PC-3 (cell line): ENCODE results near the gene FBXO42. TPM values are rescaled to one million over a fixed set of nuclear protein-coding genes. Genes with fewer than 3 reads are reported as not detected.
"Not testable (repeated sequence)": the region's sequence is repeated elsewhere in the genome, so short reads cannot be mapped to it uniquely, and the experiment has no call there.

Source experiments
- ATAC-seq: fragments of 200-7000 bp; cut with Tn5 transposase; 2 replicates; pipeline ENCODE4 v1.9.1; 2020; ENCODE audit warnings: mild to moderate bottlenecking, moderate library complexity
- BruUV-seq: library from RNA; stranded (reverse); fragments of 400-500 nt; replicated peaks from 2 replicates; lab custom pipeline; 2021; lab: Mats Ljungman, UMichigan
- CTCF ChIA-PET: fragments of 300-600 bp; sonication (Branson Sonifier 250); formaldehyde crosslinking; loops from one replicate; lab custom pipeline; 2022; ENCODE audit warnings: antibody characterized with exemption; lab: Charles Lee
- POLR2A ChIA-PET: fragments of 300-600 bp; sonication (Branson Sonifier 250); formaldehyde crosslinking; loops from one replicate; lab custom pipeline; 2022; ENCODE audit warnings: antibody characterized with exemption; ENCODE audit not compliant: unreplicated experiment; lab: Charles Lee
- DNase-seq: peaks from one replicate; pipeline ENCODE4 v3.0.0-alpha.2; 2015
- H2AFZ ChIP-seq: fragments of 300-600 bp; sonication (generic); 2 replicates; pipeline ENCODE4 v1.6.0; 2016; ENCODE audit warnings: antibody characterized with exemption, low read length
- H3F3A ChIP-seq: fragments of 300-600 bp; sonication (generic); one replicate; pipeline ENCODE4 v1.6.0; 2017; ENCODE audit warnings: antibody characterized with exemption, low read length, control low read depth, mild to moderate bottlenecking; ENCODE audit not compliant: unreplicated experiment
- H3K27ac ChIP-seq: fragments of 300-600 bp; sonication (generic); 2 replicates; pipeline ENCODE4 v1.5.1; 2016; ENCODE audit warnings: mild to moderate bottlenecking, low read length
- H3K27me3 ChIP-seq: fragments of 300-600 bp; sonication (generic); 2 replicates; pipeline ENCODE4 v1.6.1; 2016; ENCODE audit warnings: low read length, mixed read lengths
- H3K36me3 ChIP-seq: fragments of 300-600 bp; sonication (generic); 2 replicates; pipeline ENCODE4 v1.6.1; 2016; ENCODE audit warnings: low read depth, mixed run types, low read length, mixed read lengths
- H3K4me1 ChIP-seq: fragments of 300-600 bp; sonication (generic); 2 replicates; pipeline ENCODE4 v1.5.1; 2016; ENCODE audit warnings: low read length; ENCODE audit not compliant: insufficient read depth
- H3K4me2 ChIP-seq: fragments of 300-600 bp; sonication (generic); 2 replicates; pipeline ENCODE4 v1.6.0; 2016; ENCODE audit warnings: low read length
- H3K4me3 ChIP-seq: fragments of 300-600 bp; sonication (generic); 2 replicates; pipeline ENCODE4 v1.5.1; 2016; ENCODE audit warnings: mild to moderate bottlenecking, low read length, mixed read lengths
- H3K79me2 ChIP-seq: fragments of 300-600 bp; sonication (generic); 2 replicates; pipeline ENCODE4 v1.6.1; 2017; ENCODE audit warnings: low read length, mixed read lengths
- H3K9ac ChIP-seq: fragments of 300-600 bp; sonication (generic); 2 replicates; pipeline ENCODE4 v1.6.0; 2016; ENCODE audit warnings: mild to moderate bottlenecking, low read length
- H3K9me2 ChIP-seq: fragments of 300-600 bp; sonication (generic); replicated peaks from 2 replicates; pipeline ENCODE4 v1.6.1; 2016; ENCODE audit warnings: mixed run types, low read length, mixed read lengths
- H3K9me3 ChIP-seq: fragments of 300-600 bp; sonication (generic); 2 replicates; pipeline ENCODE4 v1.6.1; 2016; ENCODE audit warnings: low read length, mixed read lengths
- H4K20me1 ChIP-seq: fragments of 300-600 bp; sonication (generic); 2 replicates; pipeline ENCODE4 v1.6.1; 2016; ENCODE audit warnings: low read length, mixed read lengths
- CTCF ChIP-seq: fragments of 300-600 bp; sonication (generic); conservative IDR thresholded peaks from 2 replicates; pipeline ENCODE4 v1.5.1; 2017; ENCODE audit warnings: antibody characterized with exemption, low read depth, mild to moderate bottlenecking, low read length
- EZH2 ChIP-seq: fragments of 300-600 bp; sonication (generic); IDR thresholded peaks from one replicate; pipeline ENCODE4 v1.6.1; 2017; ENCODE audit warnings: antibody characterized with exemption, mild to moderate bottlenecking, low read length; ENCODE audit not compliant: unreplicated experiment
- EZH2phosphoT487 ChIP-seq: fragments of 300-600 bp; sonication (generic); IDR thresholded peaks from 2 replicates; pipeline ENCODE4 v1.6.1; 2018; ENCODE audit warnings: mild to moderate bottlenecking, antibody characterized with exemption, low read length, borderline replicate concordance
- intact Hi-C: fragments of 100-400 bp; cut with micrococcal nuclease; formaldehyde crosslinking; loops from 2 replicates; pipeline ENCODE4 v1.9.0; 2023
- total RNA-seq: library from RNA; depleted of rRNA; stranded (reverse); fragments of >200 nt; gene quantifications from 2 replicates; pipeline ENCODE4 v1.2.3, GENCODE V29; 2014

The FBXO42 gene
- total RNA-seq, 1 experiment from 2014 or later: 16.0 TPM

GRCh38 chr1:16257968-16258367 is 94.3 kb downstream of the FBXO42 start:
- POLR2A ChIA-PET: no interaction called here
- Histone ChIP-seq H3K9ac (no peak overlapping the region), H3F3A (peaks cover 10% of the 10 kb centered on the region), H3K27me3 (no peaks in the 10 kb centered on the region), H3K36me3 (peaks cover 4% of the 10 kb centered on the region; the same call in 1 of the 2 replicates), H3K4me3 (no peak overlapping the region), H3K4me1 (peaks cover 41% of the 10 kb centered on the region), H3K9me3 (no peaks in the 10 kb centered on the region), H3K27ac (no peak overlapping the region), H3K4me2 (no peak overlapping the region), H3K9me2 (no peaks in the 10 kb centered on the region), H3K79me2 (no peaks in the 10 kb centered on the region), H4K20me1 (no peaks in the 10 kb centered on the region), H2AFZ (no peak overlapping the region)
- TF ChIP-seq EZH2 (no peak), EZH2phosphoT487 (no peak)
- CTCF ChIA-PET: no interaction called here
- no TSS peak for BruUV-seq
- intact Hi-C loops: no loop called here
- DNase-seq (no peak), ATAC-seq (no peak)

GRCh38 chr1:16257556-16257955 is 94.7 kb downstream of the FBXO42 start:
- POLR2A ChIA-PET, H4K20me1 ChIP-seq, H3K27ac ChIP-seq, H3K9ac ChIP-seq, intact Hi-C loops, H3K36me3 ChIP-seq, H3K4me3 ChIP-seq, BruUV-seq, CTCF ChIA-PET, H3K9me2 ChIP-seq, DNase-seq, H3K79me2 ChIP-seq, H3K9me3 ChIP-seq, H3K27me3 ChIP-seq, H3K4me2 ChIP-seq, H2AFZ ChIP-seq, ATAC-seq: not testable (repeated sequence)
- Histone ChIP-seq H3K4me1 (peaks cover 45% of the 10 kb centered on the region), H3F3A (peaks cover 10% of the 10 kb centered on the region)

- ATAC-seq: no peak
- no TSS peak for BruUV-seq
- H4K20me1 ChIP-seq: no peaks in the 10 kb centered on the region
- no peaks in the 10 kb centered on the region for H3K27me3 ChIP-seq
- no peak overlapping the region for H2AFZ ChIP-seq
- peaks cover 51% of the 10 kb centered on the region for H3K4me1 ChIP-seq
- no peaks in the 10 kb centered on the region for H3K79me2 ChIP-seq
- intact Hi-C loops: no loop called here
- H3K27ac ChIP-seq: no peak overlapping the region
- ChIA-PET POLR2A (no interaction called here), CTCF (no interaction called here)
- H3K9ac ChIP-seq: no peak overlapping the region
- no peak overlapping the region for H3K4me2 ChIP-seq
- no peak for DNase-seq
- H3K36me3 ChIP-seq: peaks cover 15% of the 10 kb centered on the region; the same call in 1 of the 2 replicates
- peaks cover 10% of the 10 kb centered on the region for H3F3A ChIP-seq
- no peak for TF ChIP-seq EZH2phosphoT487
- no peak for TF ChIP-seq CTCF
- TF ChIP-seq EZH2: no peak
- no peak overlapping the region for H3K4me3 ChIP-seq
- H3K9me3 ChIP-seq: no peaks in the 10 kb centered on the region
- H3K9me2 ChIP-seq: no peaks in the 10 kb centered on the region
Measured at GRCh38 chr1:16256478-16256877, 95.8 kb downstream of the FBXO42 start.
